ENCODE results near the gene SSC4D. TPM values are rescaled to one million over a fixed set of nuclear protein-coding genes. Genes with fewer than 3 reads are reported as not detected.
"Not testable (repeated sequence)": the region's sequence is repeated elsewhere in the genome, so short reads cannot be mapped to it uniquely, and the experiment has no call there.

The SSC4D gene
- total RNA-seq, 1 experiment from 2014 or later, result 18.1 TPM

- Mint-ChIP-seq H3K27me3 (ENCODE audit: low read depth) (no peaks in the 10 kb centered on the region), H3K9me3 (no peaks in the 10 kb centered on the region), H3K36me3 (no peaks in the 10 kb centered on the region), H3K4me1 (peaks cover 19% of the 10 kb centered on the region), H3K4me3 (no peak overlapping the region), H3K27ac (no peak overlapping the region)
- ChIA-PET POLR2A (no interaction called here), CTCF (no interaction called here)
- ATAC-seq, result no peak
- no peak for DNase-seq (ENCODE audit: low spot score)
- 0 out of 2 replicates have a peak, but pooled peaks have one; percentile 52 for TF ChIP-seq TCF7 (CRISPR knock-in tag; IDR thresholded peaks at IDR 0.05; ENCODE audit: low read depth)
- TF ChIP-seq ETV6 (CRISPR knock-in tag; IDR thresholded peaks at IDR 0.05), result no peak
Measured at GRCh38 chr7:76390092-76390491, 19.4 kb downstream of the SSC4D start.

GRCh38 chr7:76387789-76388188 is 21.7 kb downstream of the SSC4D start:
- H3K27ac Mint-ChIP-seq; POLR2A ChIA-PET; CTCF ChIA-PET; H3K36me3 Mint-ChIP-seq; DNase-seq (ENCODE audit: low spot score); H3K27me3 Mint-ChIP-seq (ENCODE audit: low read depth); H3K4me3 Mint-ChIP-seq; H3K9me3 Mint-ChIP-seq; ATAC-seq: not testable (repeated sequence)
- H3K4me1 Mint-ChIP-seq, result peaks cover 14% of the 10 kb centered on the region

GRCh38 chr7:76386691-76387260 is 22.7 kb downstream of the SSC4D start:
- no peak for DNase-seq (ENCODE audit: low spot score)
- TF ChIP-seq, protein P1, sequence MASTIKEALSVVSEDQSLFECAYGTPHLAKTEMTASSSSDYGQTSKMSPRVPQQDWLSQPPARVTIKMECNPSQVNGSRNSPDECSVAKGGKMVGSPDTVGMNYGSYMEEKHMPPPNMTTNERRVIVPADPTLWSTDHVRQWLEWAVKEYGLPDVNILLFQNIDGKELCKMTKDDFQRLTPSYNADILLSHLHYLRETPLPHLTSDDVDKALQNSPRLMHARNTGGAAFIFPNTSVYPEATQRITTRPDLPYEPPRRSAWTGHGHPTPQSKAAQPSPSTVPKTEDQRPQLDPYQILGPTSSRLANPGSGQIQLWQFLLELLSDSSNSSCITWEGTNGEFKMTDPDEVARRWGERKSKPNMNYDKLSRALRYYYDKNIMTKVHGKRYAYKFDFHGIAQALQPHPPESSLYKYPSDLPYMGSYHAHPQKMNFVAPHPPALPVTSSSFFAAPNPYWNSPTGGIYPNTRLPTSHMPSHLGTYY (CRISPR knock-in tag; IDR thresholded peaks at IDR 0.05), result no peak
- no peak for TF ChIP-seq CREB1 (CRISPR knock-in tag; IDR thresholded peaks at IDR 0.05)
- TF ChIP-seq GTF2I (CRISPR knock-in tag; conservative IDR thresholded peaks at IDR 0.05), result no peak
- TF ChIP-seq, protein P2, sequence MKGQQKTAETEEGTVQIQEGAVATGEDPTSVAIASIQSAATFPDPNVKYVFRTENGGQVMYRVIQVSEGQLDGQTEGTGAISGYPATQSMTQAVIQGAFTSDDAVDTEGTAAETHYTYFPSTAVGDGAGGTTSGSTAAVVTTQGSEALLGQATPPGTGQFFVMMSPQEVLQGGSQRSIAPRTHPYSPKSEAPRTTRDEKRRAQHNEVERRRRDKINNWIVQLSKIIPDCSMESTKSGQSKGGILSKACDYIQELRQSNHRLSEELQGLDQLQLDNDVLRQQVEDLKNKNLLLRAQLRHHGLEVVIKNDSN (CRISPR knock-in tag; IDR thresholded peaks at IDR 0.05), result no peak
- no peak for TF ChIP-seq ATF6 (CRISPR knock-in tag; IDR thresholded peaks at IDR 0.05)
- no peak for TF ChIP-seq CTCF (IDR thresholded peaks at IDR 0.05)
- TF ChIP-seq ZNF138 (CRISPR knock-in tag; conservative IDR thresholded peaks at IDR 0.05), result no peak
- TF ChIP-seq, protein P3, sequence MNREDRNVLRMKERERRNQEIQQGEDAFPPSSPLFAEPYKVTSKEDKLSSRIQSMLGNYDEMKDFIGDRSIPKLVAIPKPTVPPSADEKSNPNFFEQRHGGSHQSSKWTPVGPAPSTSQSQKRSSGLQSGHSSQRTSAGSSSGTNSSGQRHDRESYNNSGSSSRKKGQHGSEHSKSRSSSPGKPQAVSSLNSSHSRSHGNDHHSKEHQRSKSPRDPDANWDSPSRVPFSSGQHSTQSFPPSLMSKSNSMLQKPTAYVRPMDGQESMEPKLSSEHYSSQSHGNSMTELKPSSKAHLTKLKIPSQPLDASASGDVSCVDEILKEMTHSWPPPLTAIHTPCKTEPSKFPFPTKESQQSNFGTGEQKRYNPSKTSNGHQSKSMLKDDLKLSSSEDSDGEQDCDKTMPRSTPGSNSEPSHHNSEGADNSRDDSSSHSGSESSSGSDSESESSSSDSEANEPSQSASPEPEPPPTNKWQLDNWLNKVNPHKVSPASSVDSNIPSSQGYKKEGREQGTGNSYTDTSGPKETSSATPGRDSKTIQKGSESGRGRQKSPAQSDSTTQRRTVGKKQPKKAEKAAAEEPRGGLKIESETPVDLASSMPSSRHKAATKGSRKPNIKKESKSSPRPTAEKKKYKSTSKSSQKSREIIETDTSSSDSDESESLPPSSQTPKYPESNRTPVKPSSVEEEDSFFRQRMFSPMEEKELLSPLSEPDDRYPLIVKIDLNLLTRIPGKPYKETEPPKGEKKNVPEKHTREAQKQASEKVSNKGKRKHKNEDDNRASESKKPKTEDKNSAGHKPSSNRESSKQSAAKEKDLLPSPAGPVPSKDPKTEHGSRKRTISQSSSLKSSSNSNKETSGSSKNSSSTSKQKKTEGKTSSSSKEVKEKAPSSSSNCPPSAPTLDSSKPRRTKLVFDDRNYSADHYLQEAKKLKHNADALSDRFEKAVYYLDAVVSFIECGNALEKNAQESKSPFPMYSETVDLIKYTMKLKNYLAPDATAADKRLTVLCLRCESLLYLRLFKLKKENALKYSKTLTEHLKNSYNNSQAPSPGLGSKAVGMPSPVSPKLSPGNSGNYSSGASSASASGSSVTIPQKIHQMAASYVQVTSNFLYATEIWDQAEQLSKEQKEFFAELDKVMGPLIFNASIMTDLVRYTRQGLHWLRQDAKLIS (CRISPR knock-in tag; IDR thresholded peaks at IDR 0.05; ENCODE audit: borderline replicate concordance), result no peak
- TF ChIP-seq, protein P4, sequence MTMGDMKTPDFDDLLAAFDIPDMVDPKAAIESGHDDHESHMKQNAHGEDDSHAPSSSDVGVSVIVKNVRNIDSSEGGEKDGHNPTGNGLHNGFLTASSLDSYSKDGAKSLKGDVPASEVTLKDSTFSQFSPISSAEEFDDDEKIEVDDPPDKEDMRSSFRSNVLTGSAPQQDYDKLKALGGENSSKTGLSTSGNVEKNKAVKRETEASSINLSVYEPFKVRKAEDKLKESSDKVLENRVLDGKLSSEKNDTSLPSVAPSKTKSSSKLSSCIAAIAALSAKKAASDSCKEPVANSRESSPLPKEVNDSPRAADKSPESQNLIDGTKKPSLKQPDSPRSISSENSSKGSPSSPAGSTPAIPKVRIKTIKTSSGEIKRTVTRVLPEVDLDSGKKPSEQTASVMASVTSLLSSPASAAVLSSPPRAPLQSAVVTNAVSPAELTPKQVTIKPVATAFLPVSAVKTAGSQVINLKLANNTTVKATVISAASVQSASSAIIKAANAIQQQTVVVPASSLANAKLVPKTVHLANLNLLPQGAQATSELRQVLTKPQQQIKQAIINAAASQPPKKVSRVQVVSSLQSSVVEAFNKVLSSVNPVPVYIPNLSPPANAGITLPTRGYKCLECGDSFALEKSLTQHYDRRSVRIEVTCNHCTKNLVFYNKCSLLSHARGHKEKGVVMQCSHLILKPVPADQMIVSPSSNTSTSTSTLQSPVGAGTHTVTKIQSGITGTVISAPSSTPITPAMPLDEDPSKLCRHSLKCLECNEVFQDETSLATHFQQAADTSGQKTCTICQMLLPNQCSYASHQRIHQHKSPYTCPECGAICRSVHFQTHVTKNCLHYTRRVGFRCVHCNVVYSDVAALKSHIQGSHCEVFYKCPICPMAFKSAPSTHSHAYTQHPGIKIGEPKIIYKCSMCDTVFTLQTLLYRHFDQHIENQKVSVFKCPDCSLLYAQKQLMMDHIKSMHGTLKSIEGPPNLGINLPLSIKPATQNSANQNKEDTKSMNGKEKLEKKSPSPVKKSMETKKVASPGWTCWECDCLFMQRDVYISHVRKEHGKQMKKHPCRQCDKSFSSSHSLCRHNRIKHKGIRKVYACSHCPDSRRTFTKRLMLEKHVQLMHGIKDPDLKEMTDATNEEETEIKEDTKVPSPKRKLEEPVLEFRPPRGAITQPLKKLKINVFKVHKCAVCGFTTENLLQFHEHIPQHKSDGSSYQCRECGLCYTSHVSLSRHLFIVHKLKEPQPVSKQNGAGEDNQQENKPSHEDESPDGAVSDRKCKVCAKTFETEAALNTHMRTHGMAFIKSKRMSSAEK (CRISPR knock-in tag; IDR thresholded peaks at IDR 0.05; ENCODE audit: borderline replicate concordance), result no peak
- no peak for TF ChIP-seq FOXP4 (CRISPR knock-in tag; IDR thresholded peaks at IDR 0.05)
- TF ChIP-seq, protein P5, sequence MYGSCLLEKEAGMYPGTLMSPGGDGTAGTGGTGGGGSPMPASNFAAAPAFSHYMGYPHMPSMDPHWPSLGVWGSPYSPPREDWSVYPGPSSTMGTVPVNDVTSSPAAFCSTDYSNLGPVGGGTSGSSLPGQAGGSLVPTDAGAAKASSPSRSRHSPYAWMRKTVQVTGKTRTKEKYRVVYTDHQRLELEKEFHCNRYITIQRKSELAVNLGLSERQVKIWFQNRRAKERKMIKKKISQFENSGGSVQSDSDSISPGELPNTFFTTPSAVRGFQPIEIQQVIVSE (CRISPR knock-in tag; IDR thresholded peaks at IDR 0.05; ENCODE audit: borderline replicate concordance), result no peak

More at GRCh38 chr7:76386691-76387260, 22.7 kb downstream of the SSC4D start:
- ChIA-PET CTCF (no interaction called here), POLR2A (interaction anchor here (0.6 kb wide), 1 partner anchor 75 kb away, joined by 3 read pairs; no protein-coding TSS in a partner anchor)
- Mint-ChIP-seq H3K4me3 (no peak overlapping the region), H3K9me3 (no peaks in the 10 kb centered on the region), H3K27ac (no peak overlapping the region), H3K4me1 (peaks cover 9% of the 10 kb centered on the region), H3K27me3 (ENCODE audit: low read depth) (no peaks in the 10 kb centered on the region), H3K36me3 (no peaks in the 10 kb centered on the region)
- no peak for ATAC-seq

Measured in WTC11 (cell line).